IMR-90 (cell line): Measurements from ENCODE around the gene EFS. TPM values are rescaled to one million over a fixed set of nuclear protein-coding genes. Genes with fewer than 3 reads are reported as not detected.

ENCODE experiments used
- ATAC-seq: fragments of 200-7000 bp; cut with Tn5 transposase; 2 replicates; pipeline ENCODE4 v1.9.1; 2020; ENCODE audit warnings: low read depth, mild to moderate bottlenecking, moderate library complexity
- BruUV-seq: library from RNA; stranded (reverse); fragments of 400-500 nt; replicated peaks from 2 replicates; lab custom pipeline; 2021; lab: Mats Ljungman, UMichigan
- CTCF ChIA-PET: fragments of 300-600 bp; formaldehyde crosslinking; extraction: SDS; loops from one replicate; lab custom pipeline; 2021; ENCODE audit warnings: antibody characterized with exemption; lab: Yijun Ruan, JAX
- POLR2A ChIA-PET: fragments of 300-600 bp; sonication (Branson Sonifier 250); formaldehyde crosslinking; loops from one replicate; lab custom pipeline; 2022; ENCODE audit warnings: antibody characterized with exemption; ENCODE audit not compliant: unreplicated experiment; lab: Charles Lee
- DNase-seq: peaks from one replicate; pipeline ENCODE4 v3.0.0; 2013
- H2AFZ ChIP-seq: replicated peaks from 2 replicates; pipeline ENCODE3; 2013; ENCODE audit warnings: low read length, mild to moderate bottlenecking; ENCODE audit not compliant: poor library complexity
- H2AK5ac ChIP-seq: 2 replicates; pipeline ENCODE4 v1.6.1; 2013; ENCODE audit warnings: low read depth, low read length, inconsistent platforms
- H2AK9ac ChIP-seq: replicated peaks from 2 replicates; pipeline ENCODE3; 2013; ENCODE audit warnings: mild to moderate bottlenecking, low read depth, low read length, moderate library complexity; ENCODE audit not compliant: poor library complexity
- H2BK120ac ChIP-seq: 2 replicates; pipeline ENCODE4 v1.6.1; 2013; ENCODE audit warnings: low read depth, low read length, inconsistent platforms
- H2BK15ac ChIP-seq: 3 replicates; pipeline ENCODE4 v1.6.1; 2013; ENCODE audit warnings: low read depth, low read length, inconsistent platforms
- H2BK20ac ChIP-seq: 2 replicates; pipeline ENCODE4 v1.6.1; 2013; ENCODE audit warnings: low read depth, mild to moderate bottlenecking, inconsistent platforms, low read length, moderate library complexity
- H2BK5ac ChIP-seq: 2 replicates; pipeline ENCODE4 v1.6.1; 2013; ENCODE audit warnings: mild to moderate bottlenecking, low read depth, low read length, inconsistent platforms; ENCODE audit not compliant: poor library complexity, severe bottlenecking
- H3K14ac ChIP-seq: replicated peaks from 2 replicates; pipeline ENCODE4 v1.6.1; 2013; ENCODE audit warnings: low read depth, low read length, inconsistent platforms
- H3K18ac ChIP-seq: 2 replicates; pipeline ENCODE4 v1.6.1; 2013; ENCODE audit warnings: low read depth, low read length, control low read depth
- H3K23ac ChIP-seq: 2 replicates; pipeline ENCODE4 v1.6.1; 2013; ENCODE audit warnings: low read depth, low read length, inconsistent platforms
- H3K27ac ChIP-seq: 2 replicates; pipeline ENCODE4 v1.5.1; 2013; ENCODE audit warnings: mild to moderate bottlenecking, control low read depth, low read length; ENCODE audit not compliant: insufficient read depth
- H3K27me3 ChIP-seq: 2 replicates; pipeline ENCODE4 v1.6.1; 2013; ENCODE audit warnings: low read length; ENCODE audit not compliant: control insufficient read depth, insufficient read depth
- H3K36me3 ChIP-seq: 2 replicates; pipeline ENCODE4 v1.6.1; 2013; ENCODE audit warnings: low read length, mixed read lengths; ENCODE audit not compliant: control insufficient read depth, insufficient read depth
- H3K4ac ChIP-seq: 2 replicates; pipeline ENCODE4 v1.6.1; 2013; ENCODE audit warnings: low read depth, low read length, inconsistent platforms
- H3K4me1 ChIP-seq: 2 replicates; pipeline ENCODE4 v1.6.1; 2013; ENCODE audit warnings: low read length, mixed read lengths; ENCODE audit not compliant: control insufficient read depth, insufficient read depth
- H3K4me2 ChIP-seq: 2 replicates; pipeline ENCODE4 v1.6.1; 2013; ENCODE audit warnings: low read depth, mild to moderate bottlenecking, control low read depth, low read length, moderate library complexity
- H3K4me3 ChIP-seq: 2 replicates; pipeline ENCODE4 v1.5.1; 2013; ENCODE audit warnings: low read depth, mild to moderate bottlenecking, control low read depth, low read length, moderate library complexity; ENCODE audit not compliant: insufficient read depth
- H3K56ac ChIP-seq: 2 replicates; pipeline ENCODE4 v1.6.1; 2013; ENCODE audit warnings: low read length, inconsistent platforms; ENCODE audit not compliant: insufficient read depth; ENCODE audit errors: extremely low read depth
- H3K79me1 ChIP-seq, 2 experiments: 2 replicates each; pipeline ENCODE4 v1.6.1; 2013; ENCODE audit warnings: low read length in 2 of 2, inconsistent platforms in 1 of 2, low read depth in 1 of 2
- H3K9ac ChIP-seq: 2 replicates; pipeline ENCODE4 v1.6.1; 2013; ENCODE audit warnings: low read depth, low read length, control low read depth
- H3K9me1 ChIP-seq: 2 replicates; pipeline ENCODE4 v1.6.1; 2013; ENCODE audit warnings: low read length, inconsistent platforms; ENCODE audit not compliant: insufficient read depth
- H3K9me3 ChIP-seq: 2 replicates; pipeline ENCODE4 v1.6.1; 2013; ENCODE audit warnings: low read length; ENCODE audit not compliant: control insufficient read depth, insufficient read depth
- H4K20me1 ChIP-seq: 2 replicates; pipeline ENCODE4 v1.6.1; 2013; ENCODE audit warnings: low read length, inconsistent platforms; ENCODE audit not compliant: insufficient read depth
- H4K5ac ChIP-seq: 2 replicates; pipeline ENCODE4 v1.6.1; 2013; ENCODE audit warnings: mild to moderate bottlenecking, low read depth, low read length, control low read depth
- H4K8ac ChIP-seq, 2 experiments: 2 replicates each; pipeline ENCODE4 v1.6.1; 2013; ENCODE audit warnings: low read depth in 2 of 2, low read length in 2 of 2, control low read depth in 1 of 2, inconsistent platforms in 1 of 2
- H4K91ac ChIP-seq: 2 replicates; pipeline ENCODE4 v1.6.1; 2013; ENCODE audit warnings: low read depth, low read length, inconsistent platforms; ENCODE audit not compliant: insufficient read depth
- BHLHE40 ChIP-seq: fragments of 150-350 bp; IDR thresholded peaks from 2 replicates; pipeline ENCODE4 v1.6.1; 2016; ENCODE audit warnings: mild to moderate bottlenecking, low read depth, low read length
- CEBPB ChIP-seq: IDR thresholded peaks from 2 replicates; pipeline ENCODE4 v1.6.1; 2012; ENCODE audit warnings: low read depth, low read length, improper control_type of control experiment
- FOS ChIP-seq: fragments of 150-350 bp; IDR thresholded peaks from 2 replicates; pipeline ENCODE4 v1.6.1; 2016; ENCODE audit warnings: low read depth, low read length
- MAFK ChIP-seq: IDR thresholded peaks from 2 replicates; pipeline ENCODE4 v1.6.1; 2012; ENCODE audit warnings: low read depth, low read length, improper control_type of control experiment
- MAZ ChIP-seq: IDR thresholded peaks from 2 replicates; pipeline ENCODE4 v1.6.1; 2012; ENCODE audit warnings: low read depth, mild to moderate bottlenecking, low read length, improper control_type of control experiment, moderate library complexity, borderline replicate concordance
- NFE2L2 ChIP-seq: fragments of 150-350 bp; IDR thresholded peaks from 2 replicates; pipeline ENCODE4 v1.6.1; 2016; ENCODE audit warnings: low read depth, mild to moderate bottlenecking, low read length
- POLR2A ChIP-seq: IDR thresholded peaks from 2 replicates; pipeline ENCODE4 v1.6.1; 2012; ENCODE audit warnings: mild to moderate bottlenecking, low read depth, low read length
- RAD21 ChIP-seq: IDR thresholded peaks from 2 replicates; pipeline ENCODE4 v1.6.1; 2012; ENCODE audit warnings: low read length, improper control_type of control experiment
- RFX5 ChIP-seq: IDR thresholded peaks from 2 replicates; pipeline ENCODE4 v1.8.0; 2012; ENCODE audit warnings: low read depth, mild to moderate bottlenecking, low read length, moderate library complexity
- WGBS, 2 experiments: methylation state at CpG; one replicate each; pipeline versions ENCODE4 v1.1.5 to v1.1.7; 2013; ENCODE audit warnings: missing lambda C conversion rate in 2 of 2; ENCODE audit not compliant: insufficient read length in 1 of 2; ENCODE audit errors: extremely low coverage in 2 of 2; 5-methylcytosine and 5-hydroxymethylcytosine counted together
- dilution Hi-C: fragments of 300-500 bp; cut with HindIII; formaldehyde crosslinking; loops from one replicate; pipeline ENCODE4 v1.14.3; 2018; ENCODE audit warnings: low sequenced_read_pairs; ENCODE audit not compliant: unreplicated experiment
- in situ Hi-C: fragments of 300-500 bp; cut with MboI; formaldehyde crosslinking; loops from 3 replicates; pipeline ENCODE4 v1.14.3; 2019; ENCODE audit warnings: low sequenced_read_pairs, inconsistent platforms, mixed read lengths
- intact Hi-C: fragments of 100-400 bp; cut with micrococcal nuclease; formaldehyde crosslinking; loops from 2 replicates; pipeline ENCODE4 v1.10.0; 2022
- polyA plus RNA-seq, 3 experiments: library from polyadenylated mRNA; depleted of rRNA; stranded (reverse); fragments of >200 nt; gene quantifications; 2 replicates each; pipeline ENCODE4 v1.2.3, GENCODE V29; 2012; ENCODE audit warnings: low replicate concordance in 1 of 3
- total RNA-seq: library from RNA; depleted of rRNA; stranded (reverse); fragments of >200 nt; gene quantifications from 2 replicates; pipeline ENCODE4 v1.2.3, GENCODE V29; 2012

The EFS gene
- total and polyA plus RNA-seq, 2 of the 4 experiments (the other 2 are of a cell fraction): 2.2 to 11.6 TPM

- H3K36me3 ChIP-seq: no peaks in the 10 kb centered on the region
- H2BK15ac ChIP-seq: no peak overlapping the region
- H3K4me1 ChIP-seq: no peaks in the 10 kb centered on the region
- H3K27me3 ChIP-seq: peaks cover 42% of the 10 kb centered on the region
- no peak overlapping the region for H3K23ac ChIP-seq
- no peaks in the 10 kb centered on the region for H3K79me1 ChIP-seq
- no peaks in the 10 kb centered on the region for H3K9me3 ChIP-seq
- intact Hi-C loops (loop anchor here (1.0 to 2.0 kb wide), 2 partner anchors 52 to 116 kb away; no protein-coding TSS in a partner anchor), in situ Hi-C loops (no loop called here), dilution Hi-C loops (no loop called here)
- H3K14ac ChIP-seq: no peak overlapping the region
- no peak overlapping the region for H2BK20ac ChIP-seq
- H2BK5ac ChIP-seq: no peak overlapping the region
- TF ChIP-seq MAFK: no peak
- TF ChIP-seq NFE2L2: no peak
- no peak for TF ChIP-seq RFX5
- TF ChIP-seq POLR2A: no peak
- TF ChIP-seq RAD21: no peak
- TF ChIP-seq FOS: no peak
- no peak for TF ChIP-seq BHLHE40
- TF ChIP-seq CEBPB: no peak
- TF ChIP-seq MAZ: no peak
- H4K5ac ChIP-seq: no peak overlapping the region
- ATAC-seq: no peak; the same call in 1 of the 2 replicates
- no peak overlapping the region for H2AK5ac ChIP-seq
- no peak overlapping the region for H3K4me2 ChIP-seq
- H2AK9ac ChIP-seq: no peak overlapping the region
- H2AFZ ChIP-seq: no peak overlapping the region
- H3K9me1 ChIP-seq: no peaks in the 10 kb centered on the region
- H3K4me3 ChIP-seq: no peak overlapping the region
- no peak for DNase-seq
- WGBS, 2 experiments: 44% methylated on average over 6 of the region's 16 CpGs; no CpG with 5 or more reads in 1 of the 2 experiments
- H4K20me1 ChIP-seq: no peaks in the 10 kb centered on the region
- H2BK120ac ChIP-seq: no peak overlapping the region
- no peak overlapping the region for H3K56ac ChIP-seq
- ChIA-PET POLR2A (interaction anchor here (1.6 kb wide), 1 partner anchor 53 kb away, joined by 5 read pairs; no protein-coding TSS in a partner anchor), CTCF (interaction anchor here (0.7 to 1.7 kb wide), 9 partner anchors 11 to 181 kb away, joined by 3 to 12 read pairs (median 4); partner anchors contain the start of gene PABPN1)
- H3K27ac ChIP-seq: no peak overlapping the region
- H4K8ac ChIP-seq: no peak overlapping the region
- H3K4ac ChIP-seq: no peak overlapping the region
- BruUV-seq: no TSS peak
- no peak overlapping the region for H3K18ac ChIP-seq
- H4K91ac ChIP-seq: no peak overlapping the region
- H3K9ac ChIP-seq: no peak overlapping the region
Measured at GRCh38 chr14:23380197-23380914, 15.4 kb upstream of the EFS start.
